Midbrain (tissue), 1 donor: ENCODE data around the gene FCGR3A.

ENCODE experiments used
- DNase-seq: peaks from one replicate; lab custom pipeline; 2025; lab: John Stamatoyannopoulos, UW

The FCGR3A gene

GRCh38 chr1:161501234-161501633 lies 48.4 kb downstream of the FCGR3A start:
- no peak for DNase-seq

GRCh38 chr1:161499099-161500039 lies 50.2 kb downstream of the FCGR3A start:
- peak; percentile 25 for DNase-seq

- DNase-seq = no peak
Observed at GRCh38 chr1:161498646-161499045, 51.0 kb downstream of the FCGR3A start.

GRCh38 chr1:161497961-161498360 lies 51.7 kb downstream of the FCGR3A start:
- no peak for DNase-seq

DNA sequence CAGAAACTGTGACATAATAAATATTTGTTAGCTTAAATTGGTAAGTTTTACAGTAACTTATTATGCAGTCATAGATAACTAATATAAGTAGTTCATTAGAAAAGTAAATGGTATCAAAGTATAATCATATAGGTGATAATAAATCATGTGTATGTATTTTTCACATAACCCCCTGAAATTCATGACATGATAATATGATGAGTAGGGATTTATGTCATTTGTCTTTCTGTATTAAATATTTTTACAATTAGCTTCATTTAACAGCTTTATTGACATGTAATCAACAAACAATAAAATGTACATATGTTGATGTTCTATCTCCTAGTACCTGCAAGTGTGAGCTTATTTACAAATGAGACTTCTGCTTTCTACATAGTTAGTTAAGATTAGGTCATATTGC lies 54.1 kb downstream of the FCGR3A start:
- no peak for DNase-seq

DNA sequence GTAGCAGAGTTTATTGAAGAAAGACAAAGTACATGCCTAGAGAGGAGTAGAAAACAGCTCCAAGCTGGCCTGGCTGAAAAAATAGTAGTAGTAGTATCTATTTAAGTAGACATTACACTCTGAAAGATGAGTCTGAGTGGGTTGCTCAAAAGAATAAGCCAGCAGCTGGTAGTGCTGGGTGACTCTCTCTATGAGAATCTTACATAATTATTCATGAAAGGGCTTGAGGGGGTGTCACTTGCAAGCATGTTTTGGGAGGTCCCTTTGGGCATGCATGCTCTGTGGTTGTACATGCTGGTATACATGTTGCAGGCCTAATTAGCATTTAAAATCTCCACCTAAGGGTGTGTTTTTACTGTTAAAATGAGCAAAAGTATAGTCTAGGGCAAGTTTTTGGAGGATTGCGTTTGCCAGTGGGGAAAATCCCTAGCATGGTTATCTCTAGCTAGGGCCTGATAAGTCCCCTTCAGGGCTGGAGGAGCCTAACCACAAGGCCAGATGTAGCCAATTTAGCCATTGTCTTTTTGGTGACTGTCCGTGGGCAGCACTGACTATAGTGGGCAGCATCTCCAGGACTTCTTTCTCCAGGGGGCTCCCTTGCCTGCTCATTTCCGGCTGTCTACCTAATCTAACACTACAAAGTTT lies 55.4 kb downstream of the FCGR3A start:
- no peak for DNase-seq

GRCh38 chr1:161492827-161493226 lies 56.8 kb downstream of the FCGR3A start:
- DNase-seq = peak; percentile 52
